PC-3 (cell line): ENCODE measurements around the gene FAT2.

Experiments used
- CTCF ChIP-seq: fragments of 300-600 bp; sonication (generic); conservative IDR thresholded peaks from 2 replicates; pipeline ENCODE4 v1.5.1; 2017; ENCODE audit warnings: antibody characterized with exemption, low read depth, mild to moderate bottlenecking, low read length
- EZH2 ChIP-seq: fragments of 300-600 bp; sonication (generic); IDR thresholded peaks from one replicate; pipeline ENCODE4 v1.6.1; 2017; ENCODE audit warnings: antibody characterized with exemption, mild to moderate bottlenecking, low read length; ENCODE audit not compliant: unreplicated experiment
- EZH2phosphoT487 ChIP-seq: fragments of 300-600 bp; sonication (generic); IDR thresholded peaks from 2 replicates; pipeline ENCODE4 v1.6.1; 2018; ENCODE audit warnings: mild to moderate bottlenecking, antibody characterized with exemption, low read length, borderline replicate concordance

DNA sequence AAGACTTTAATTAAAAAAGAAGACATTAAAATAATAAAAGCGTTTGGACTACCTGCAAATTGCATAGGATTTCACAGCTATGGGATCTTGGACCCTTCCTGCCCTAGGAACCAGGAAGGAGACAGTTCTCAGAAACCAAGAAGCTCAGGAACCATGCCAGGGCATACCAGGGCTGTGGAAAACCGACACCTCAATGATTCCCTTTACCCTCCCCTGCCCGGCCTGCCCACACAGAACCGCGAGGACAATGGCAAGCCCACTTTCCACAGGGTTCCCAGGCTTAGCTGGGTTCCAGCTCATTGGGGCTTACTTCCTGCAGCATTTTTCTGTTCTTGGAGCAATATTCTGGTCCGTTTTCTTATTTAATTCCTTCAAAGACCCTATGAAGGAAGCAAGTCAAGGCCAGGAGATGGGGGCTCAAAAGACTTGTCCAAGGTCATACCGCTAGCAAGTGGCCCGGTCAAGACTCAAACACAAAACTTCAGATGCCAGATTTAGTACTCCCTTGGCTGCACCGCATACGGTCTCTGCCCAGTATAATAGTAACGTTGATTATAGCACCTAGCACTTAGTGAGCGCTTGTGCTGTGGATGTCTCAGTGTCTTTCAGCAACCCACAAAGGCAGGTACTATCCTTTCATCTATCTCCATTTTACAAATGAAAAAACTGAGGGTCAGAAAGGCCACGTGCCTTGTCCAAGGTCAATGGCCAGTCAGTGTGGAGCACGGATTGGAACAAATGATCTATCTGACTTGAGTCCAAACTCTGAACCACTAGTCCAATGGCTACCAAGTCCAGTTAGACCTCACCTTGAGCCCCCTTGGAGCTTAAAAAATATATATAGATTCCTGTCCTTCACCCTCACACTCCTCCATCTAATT lies 6.8 kb downstream of the FAT2 start:
- no peak for TF ChIP-seq CTCF
- TF ChIP-seq EZH2phosphoT487 = no peak
- no peak for TF ChIP-seq EZH2
